HG03066 (cell line): ENCODE results near the gene GPR108.
"Not testable (repeated sequence)": the region's sequence is repeated elsewhere in the genome, so short reads cannot be mapped to it uniquely, and the experiment has no call there.

Experiments used
- ATAC-seq: cut with Tn5 transposase; IDR thresholded peaks from one replicate; pipeline ENCODE4 v1.9.1; 2021; ENCODE audit warnings: low read depth; ENCODE audit not compliant: unreplicated experiment

Gene GPR108

GRCh38 chr19:6737284-6737872, at the start of gene GPR108:
Gene GPR108, minus strand, starts transcription at chr19:6737580. Its CDS starts 4 bp downstream, at chr19:6737576.
- peak; percentile 48 for ATAC-seq

- ATAC-seq, result no peak
Observed at GRCh38 chr19:6779206-6779605, 41.8 kb upstream of the GPR108 start.

GRCh38 chr19:6778386-6778785, 41.0 kb upstream of the GPR108 start:
- no peak for ATAC-seq

- ATAC-seq, result no peak
Observed at GRCh38 chr19:6777434-6777833, 40.1 kb upstream of the GPR108 start.

GRCh38 chr19:6776999-6777398, 39.6 kb upstream of the GPR108 start:
- ATAC-seq, result no peak

GRCh38 chr19:6776045-6776444, 38.7 kb upstream of the GPR108 start:
- not testable (repeated sequence) for ATAC-seq

- ATAC-seq, result no peak
Observed at GRCh38 chr19:6774821-6775707, 37.7 kb upstream of the GPR108 start.

- ATAC-seq, result peak; percentile 35
Observed at GRCh38 chr19:6773323-6773931, 36.0 kb upstream of the GPR108 start.

- ATAC-seq, result peak; percentile 6
Observed at GRCh38 chr19:6772866-6773322, 35.5 kb upstream of the GPR108 start.

GRCh38 chr19:6772028-6772865, 34.9 kb upstream of the GPR108 start, which contains the start of gene VAV1:
Gene VAV1, plus strand, starts transcription at chr19:6772708. Its CDS starts 100 bp downstream, at chr19:6772808.
- ATAC-seq, result peak; percentile 49

- ATAC-seq, result not testable (repeated sequence)
Observed at GRCh38 chr19:6771648-6772027, 34.3 kb upstream of the GPR108 start.

GRCh38 chr19:6769006-6769619, 31.7 kb upstream of the GPR108 start:
- ATAC-seq, result no peak

- ATAC-seq, result no peak
Observed at GRCh38 chr19:6768236-6768785, 30.9 kb upstream of the GPR108 start.

GRCh38 chr19:6767357-6768235, 30.2 kb upstream of the GPR108 start, which contains the start of gene SH2D3A:
Gene SH2D3A, minus strand, starts transcription at chr19:6767435. Its CDS starts 3,687 bp downstream, at chr19:6763748.
- peak; percentile 56 for ATAC-seq

- ATAC-seq, result no peak
Observed at GRCh38 chr19:6767081-6767356, 29.6 kb upstream of the GPR108 start.

- no peak for ATAC-seq
Observed at GRCh38 chr19:6766357-6767080, 29.1 kb upstream of the GPR108 start.

- ATAC-seq, result no peak
Observed at GRCh38 chr19:6765738-6766356, 28.5 kb upstream of the GPR108 start.
